DMS153 (cell line): ENCODE data around the gene KCNIP1.

ENCODE experiments used
- DNase-seq: peaks from one replicate; lab custom pipeline; 2025; lab: John Stamatoyannopoulos, UW

The KCNIP1 gene

DNA sequence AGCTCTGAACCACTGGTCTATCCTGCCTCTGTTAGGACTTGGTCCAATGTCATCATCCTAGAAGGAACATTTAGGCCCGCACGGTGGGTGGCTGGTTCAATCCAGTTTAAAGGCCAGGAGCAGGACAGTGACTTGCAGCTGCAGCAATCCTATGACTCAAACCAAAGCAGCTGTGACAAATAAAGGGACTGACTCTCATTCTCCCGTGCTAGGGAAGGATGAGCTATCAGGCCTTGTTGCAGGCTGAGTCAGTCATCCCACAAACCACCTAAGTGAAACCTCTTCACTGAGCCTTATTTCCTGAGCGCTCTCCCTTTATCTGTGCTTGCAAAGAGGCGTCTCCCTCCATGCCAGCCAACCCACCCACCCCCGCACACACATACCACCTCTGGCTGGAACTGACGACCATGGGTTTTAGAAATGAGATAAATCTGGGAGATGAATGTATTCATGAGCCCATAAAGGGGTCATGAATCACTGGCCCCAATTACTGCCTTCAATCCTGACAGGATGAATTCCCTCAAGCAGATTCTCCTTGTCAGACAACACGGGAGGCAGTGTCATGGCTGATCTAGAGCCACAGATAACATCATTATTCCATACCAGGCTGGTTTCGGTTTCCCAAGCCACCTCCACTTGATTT lies 93.4 kb downstream of the KCNIP1 start:
- no peak for DNase-seq

DNA sequence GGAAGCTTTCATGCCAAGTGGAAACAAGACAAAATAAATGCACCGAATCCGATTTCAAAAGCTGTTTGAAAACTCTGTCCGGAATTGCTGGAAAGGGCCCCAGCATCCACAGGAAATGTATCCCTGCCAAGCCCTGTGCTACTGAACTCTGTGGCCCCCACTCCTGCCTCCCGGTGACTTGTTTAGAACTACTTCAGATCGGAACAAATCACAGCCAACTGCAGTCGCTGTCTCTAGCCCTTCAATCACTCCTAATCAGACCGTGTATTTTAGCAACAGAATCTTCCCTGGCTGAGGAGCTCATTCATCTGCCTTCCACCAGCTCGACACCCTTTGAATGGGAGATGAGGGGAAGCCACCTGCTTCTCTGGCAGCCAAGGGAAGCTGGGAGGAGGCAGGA lies 94.1 kb downstream of the KCNIP1 start:
- DNase-seq: no peak

DNA sequence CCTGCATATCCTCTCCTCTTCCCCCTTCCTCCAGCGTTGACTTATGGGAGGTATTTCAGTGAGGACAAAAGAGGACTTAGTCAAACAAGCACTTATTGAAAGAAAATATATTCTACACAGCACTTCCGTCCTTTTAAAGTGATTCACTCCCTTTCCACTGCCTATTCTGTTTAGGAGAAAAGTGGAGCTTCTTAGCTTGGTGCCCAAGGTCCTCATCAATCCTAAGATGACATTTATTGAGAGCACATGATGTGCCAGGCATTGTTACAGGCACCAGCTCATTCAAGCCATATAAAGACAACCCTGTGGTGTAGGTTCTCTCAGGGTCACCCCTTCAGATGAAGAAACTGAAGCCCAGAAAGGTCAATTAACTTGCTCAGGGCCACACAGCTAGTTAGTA lies 95.9 kb downstream of the KCNIP1 start:
- no peak for DNase-seq

DNA sequence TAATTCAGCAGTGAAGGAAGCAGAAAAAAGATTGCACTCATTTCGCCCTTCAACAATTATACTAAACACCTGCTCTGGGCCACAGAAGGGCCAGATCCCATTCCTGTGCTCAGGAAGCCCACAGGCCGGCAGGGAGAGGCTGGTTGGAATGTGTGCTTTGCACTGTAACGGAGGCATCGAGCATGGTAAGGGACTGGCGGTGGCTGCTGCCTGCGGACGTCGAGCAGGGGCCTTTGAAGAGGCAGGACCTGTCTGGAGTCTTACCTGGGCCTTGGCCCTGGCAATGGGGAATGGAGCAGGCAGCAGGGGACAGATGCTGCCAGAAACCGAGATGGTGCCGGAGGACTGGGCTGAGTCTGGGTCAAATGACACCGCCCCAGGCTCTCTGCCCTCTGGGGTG lies 97.8 kb downstream of the KCNIP1 start:
- no peak for DNase-seq

- no peak for DNase-seq
These were observed 99.3 kb downstream of the KCNIP1 start for GRCh38 chr5:170603109-170603508.

DNA sequence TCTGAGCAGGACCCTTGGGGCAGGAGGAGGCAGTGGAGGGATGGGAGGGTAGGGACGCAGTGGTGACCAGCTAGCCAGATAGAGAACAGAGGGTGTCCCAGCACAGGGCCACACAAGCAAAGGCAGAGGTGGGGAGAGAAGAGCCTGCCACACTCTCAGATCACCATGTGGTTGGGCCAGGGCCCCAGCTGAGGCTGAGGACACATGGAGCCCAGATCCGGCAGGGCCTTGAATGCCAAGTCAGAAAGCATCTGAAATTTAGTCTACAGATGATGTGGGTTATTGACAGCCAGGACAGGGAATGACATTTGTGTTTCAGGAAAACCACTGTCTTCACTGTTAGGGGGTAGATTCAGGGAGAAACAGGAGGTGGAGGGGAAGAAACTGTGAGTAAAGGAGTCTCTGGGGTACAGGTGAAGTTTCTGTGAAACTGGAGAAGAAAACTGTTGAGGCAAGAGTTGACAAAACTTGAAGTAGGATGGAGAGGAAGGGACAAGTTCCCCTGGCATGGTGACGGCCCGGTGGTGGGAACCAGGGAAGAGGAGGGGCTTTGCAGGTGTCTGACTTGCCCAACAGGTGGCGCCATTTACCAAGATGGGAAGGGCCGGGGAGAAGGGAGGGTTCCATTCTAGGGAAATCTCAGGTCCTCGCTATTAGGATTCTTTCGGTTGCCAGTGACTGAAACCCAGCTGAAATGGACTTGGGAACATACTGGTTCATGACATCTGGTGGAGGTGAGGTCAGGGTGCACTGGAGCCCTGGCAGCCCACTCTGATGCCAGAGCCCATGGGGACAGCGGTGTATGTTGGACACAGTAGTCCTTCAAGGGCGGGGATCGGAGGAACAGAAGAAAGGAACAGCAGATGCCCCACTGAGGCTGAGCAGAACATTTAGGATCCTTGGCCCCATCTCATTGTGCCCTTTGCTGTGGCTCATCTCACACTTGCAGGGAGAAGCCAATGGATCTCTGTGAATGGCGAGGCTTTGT lies 100.1 kb downstream of the KCNIP1 start:
- no peak for DNase-seq

DNA sequence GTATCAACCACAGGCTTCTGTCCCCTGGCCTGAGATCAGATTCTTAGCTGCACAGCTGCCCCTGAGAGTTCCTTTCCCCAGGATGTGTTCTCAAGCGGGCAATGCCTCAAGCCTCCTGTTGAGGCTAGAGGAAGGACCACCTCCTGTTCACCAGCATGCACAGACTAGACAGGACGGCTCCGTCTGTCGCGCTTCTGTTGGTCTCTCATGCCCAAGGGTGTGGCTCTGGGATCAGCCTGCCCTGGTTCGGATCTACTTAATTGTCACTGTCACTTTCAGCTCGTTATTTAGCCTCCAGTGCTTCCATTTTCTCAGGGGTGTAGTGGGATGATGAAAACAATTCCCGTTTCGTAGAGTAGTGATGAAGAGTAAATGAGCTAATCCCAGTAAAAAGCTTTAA lies 103.1 kb downstream of the KCNIP1 start:
- no peak for DNase-seq

DNA sequence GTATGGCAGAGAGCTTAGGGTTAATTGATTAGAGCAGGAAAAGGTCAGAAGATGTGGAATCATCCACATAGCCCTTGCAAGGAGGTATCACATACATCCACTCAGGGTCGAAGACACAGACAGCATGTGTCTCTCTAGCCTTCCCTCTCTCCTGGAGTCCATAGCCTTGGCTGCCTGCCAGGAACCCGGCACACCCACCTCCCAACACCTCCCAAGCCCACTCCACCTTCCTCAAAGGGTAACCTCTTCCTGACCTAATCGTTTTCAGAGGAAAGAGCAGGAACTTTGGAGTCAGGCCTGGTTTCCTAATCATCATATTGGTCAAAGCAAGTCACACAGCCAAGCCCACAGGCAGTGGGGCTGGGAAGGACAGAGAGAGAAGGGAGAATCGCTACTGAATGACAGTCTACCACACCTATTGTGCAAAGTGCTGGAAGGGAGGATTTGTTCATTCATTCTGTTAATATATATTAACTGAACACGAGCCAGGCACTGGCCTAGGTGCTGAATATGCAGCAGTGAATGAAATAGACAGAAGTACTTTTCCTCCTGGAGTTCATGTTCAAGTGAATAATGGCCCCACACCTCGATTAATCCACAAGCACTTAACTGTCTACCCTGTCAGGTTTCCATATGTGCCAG lies 107.8 kb downstream of the KCNIP1 start:
- no peak for DNase-seq

GRCh38 chr5:170612256-170612678 lies 108.4 kb downstream of the KCNIP1 start:
- no peak for DNase-seq

DNA sequence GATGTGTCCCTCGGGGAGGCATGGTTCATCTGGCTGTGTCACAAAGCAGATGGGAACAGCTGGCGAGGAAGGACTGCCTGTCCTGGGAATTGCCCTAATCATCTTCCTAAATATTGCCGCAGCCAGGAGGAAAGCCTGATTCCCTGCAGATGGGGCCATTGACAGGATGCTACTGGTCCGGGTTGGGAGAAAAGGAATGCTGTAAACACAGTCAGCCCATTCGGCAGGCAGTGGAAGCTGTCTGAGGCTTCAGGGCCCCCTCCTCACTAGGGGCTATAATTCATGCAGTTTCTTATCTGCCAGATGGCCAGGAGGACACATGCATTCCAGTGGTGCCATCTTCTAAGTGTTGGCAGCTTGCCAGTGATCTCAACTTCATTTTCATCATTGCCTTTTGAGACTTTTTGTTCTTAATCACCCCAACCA lies 110.3 kb downstream of the KCNIP1 start:
- DNase-seq: no peak

- no peak for DNase-seq
These were observed 110.9 kb downstream of the KCNIP1 start for GRCh38 chr5:170614720-170615119.

DNA sequence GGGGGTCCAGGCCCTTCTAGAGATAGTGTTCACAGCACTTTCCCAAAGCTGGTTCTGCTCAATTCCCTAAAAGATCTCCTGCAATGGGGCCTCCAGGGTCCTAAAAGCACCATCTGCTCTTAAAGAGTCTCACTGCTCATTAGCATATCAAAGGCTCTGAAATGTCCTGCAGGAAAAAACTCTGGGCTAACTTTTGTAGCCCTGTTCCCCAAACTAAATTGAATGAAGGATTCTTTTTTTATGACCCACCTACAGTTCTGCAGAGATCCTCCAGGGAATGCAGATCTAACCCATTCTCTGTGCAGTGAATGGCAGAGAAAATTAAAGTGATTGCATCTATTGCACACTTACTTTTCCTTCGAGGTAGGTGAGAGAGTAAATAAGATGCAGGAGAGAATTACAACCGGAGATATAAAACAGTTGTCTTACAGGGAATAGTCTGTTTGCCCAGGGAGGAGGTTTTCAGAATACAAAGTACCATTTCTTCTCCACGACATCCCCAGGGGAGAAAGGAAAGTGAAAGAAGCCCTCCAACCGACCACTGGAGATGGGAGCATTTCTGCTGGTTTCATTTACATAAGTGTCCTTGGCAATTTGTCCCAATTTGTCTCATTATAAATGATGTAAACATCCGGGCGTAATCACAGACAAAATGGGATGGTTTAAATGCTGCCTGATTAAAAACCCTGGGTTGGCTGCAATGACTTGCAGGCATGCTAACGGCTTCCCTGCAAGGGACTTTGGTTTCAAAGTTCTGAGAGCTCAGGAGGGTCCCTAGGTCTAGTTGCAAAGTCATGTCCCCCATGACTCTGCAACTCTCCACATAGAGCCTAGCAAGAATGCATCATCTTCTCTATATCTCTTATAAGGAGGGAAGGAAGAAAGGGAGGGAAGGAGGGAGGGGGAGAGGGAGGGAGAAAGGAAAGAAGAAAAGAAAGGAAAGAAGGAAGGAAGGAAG lies 114.0 kb downstream of the KCNIP1 start:
- DNase-seq: no peak

DNA sequence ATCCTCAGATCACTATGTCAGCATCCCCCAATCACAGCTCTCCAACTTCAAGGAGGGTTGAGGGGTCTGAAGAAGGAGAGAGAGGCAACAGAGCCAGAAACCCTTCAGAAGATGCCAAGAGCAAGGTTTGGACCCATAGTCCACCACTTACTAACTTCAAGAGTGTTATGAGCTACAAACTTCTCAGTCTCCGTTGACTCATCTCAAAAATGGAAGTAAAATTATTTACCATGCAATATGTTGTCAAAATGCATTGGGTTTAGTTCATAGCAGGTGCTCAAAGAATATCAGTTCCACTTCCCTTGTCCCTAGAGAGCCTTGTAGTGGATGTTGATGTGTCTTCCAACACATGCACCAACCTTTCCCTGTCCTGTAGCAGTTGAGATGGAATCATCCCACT lies 116.0 kb downstream of the KCNIP1 start:
- DNase-seq: no peak

GRCh38 chr5:170622933-170623332 lies 119.1 kb downstream of the KCNIP1 start:
- DNase-seq: no peak

GRCh38 chr5:170623576-170624181 lies 119.9 kb downstream of the KCNIP1 start:
- no peak for DNase-seq

- DNase-seq: no peak
These were observed 121.7 kb downstream of the KCNIP1 start for GRCh38 chr5:170625221-170626165.

GRCh38 chr5:170626507-170627150 lies 122.8 kb downstream of the KCNIP1 start:
- no peak for DNase-seq

- DNase-seq: no peak
These were observed 123.5 kb downstream of the KCNIP1 start for GRCh38 chr5:170627271-170627670.

- no peak for DNase-seq
These were observed 124.2 kb downstream of the KCNIP1 start for GRCh38 chr5:170628028-170628427.
